H1 (cell line): Measurements from ENCODE around the gene DNER. TPM values are rescaled to one million over a fixed set of nuclear protein-coding genes. Genes with fewer than 3 reads are reported as not detected.
A peak's percentile ranks its signal among the peaks of the same experiment; 100 is the strongest.

Experiments used
- CTCF ChIA-PET: fragments of 300-600 bp; sonication (Branson Sonifier 250); formaldehyde crosslinking; loops from one replicate; lab custom pipeline; 2021; ENCODE audit not compliant: partially characterized antibody; lab: Charles Lee
- POLR2A ChIA-PET: fragments of 300-600 bp; sonication (Branson Sonifier 250); formaldehyde crosslinking; loops from one replicate; lab custom pipeline; 2021; ENCODE audit warnings: inconsistent platforms; ENCODE audit not compliant: partially characterized antibody; lab: Charles Lee
- DNase-seq, 2 experiments: peaks; one replicate each; pipeline versions ENCODE4 v3.0.0 to v3.0.0-alpha.2; 2010 to 2022; ENCODE audit warnings: low spot score in 2 of 2, low read depth in 1 of 2, mixed read lengths in 1 of 2
- FAIRE-seq: peaks from 2 replicates; lab custom pipeline; 2011; peaks lifted over from hg19 to GRCh38; lab: Jason Lieb, UNC
- H2AFZ ChIP-seq: 2 replicates; pipeline ENCODE4 v1.8.1; 2012; ENCODE audit warnings: low read length, inconsistent platforms
- H2AK5ac ChIP-seq: 2 replicates; pipeline ENCODE4 v1.6.1; 2013; ENCODE audit warnings: low read depth, low read length
- H2BK120ac ChIP-seq: replicated peaks from 2 replicates; pipeline ENCODE3; 2013; ENCODE audit warnings: low read depth, low read length, inconsistent platforms
- H2BK12ac ChIP-seq: 2 replicates; pipeline ENCODE4 v1.6.1; 2013; ENCODE audit warnings: low read depth, low read length
- H2BK15ac ChIP-seq: 2 replicates; pipeline ENCODE4 v1.6.1; 2013; ENCODE audit warnings: low read length
- H2BK20ac ChIP-seq: 2 replicates; pipeline ENCODE4 v1.6.1; 2013; ENCODE audit warnings: low read length
- H2BK5ac ChIP-seq: 2 replicates; pipeline ENCODE4 v1.6.1; 2013; ENCODE audit warnings: low read depth, low read length
- H3K14ac ChIP-seq: 2 replicates; pipeline ENCODE4 v1.6.1; 2013; ENCODE audit warnings: inconsistent platforms; ENCODE audit not compliant: insufficient read length
- H3K18ac ChIP-seq: 2 replicates; pipeline ENCODE4 v1.6.1; 2013; ENCODE audit warnings: low read length; ENCODE audit errors: extremely low read depth
- H3K23ac ChIP-seq: 2 replicates; pipeline ENCODE4 v1.6.1; 2013; ENCODE audit warnings: inconsistent platforms; ENCODE audit not compliant: insufficient read length
- H3K23me2 ChIP-seq: 2 replicates; pipeline ENCODE4 v1.6.1; 2013; ENCODE audit warnings: low read depth, low read length
- H3K27ac ChIP-seq: 2 replicates; pipeline ENCODE4 v1.6.1; 2011; ENCODE audit warnings: low read depth, low read length, inconsistent platforms
- H3K27me3 ChIP-seq, 4 experiments: replicated peaks in 1 of 4; 1 replicate in 1 of 4; 2 replicates in 3 of 4; pipeline versions ENCODE4 v1.6.1 to v1.8.1; 2011 to 2013; ENCODE audit warnings: low read length in 3 of 4, mild to moderate bottlenecking in 3 of 4, inconsistent platforms in 2 of 4, mixed read lengths in 2 of 4, moderate library complexity in 1 of 4; ENCODE audit not compliant: control insufficient read depth in 3 of 4, insufficient read depth in 3 of 4; ENCODE audit errors: extremely low read depth in 1 of 4
- H3K36me3 ChIP-seq, 4 experiments: 2 replicates each; pipeline versions ENCODE4 v1.6.1 to v1.8.1; 2011 to 2013; ENCODE audit warnings: mild to moderate bottlenecking in 4 of 4, low read length in 3 of 4, moderate library complexity in 2 of 4, control low read depth in 1 of 4, inconsistent platforms in 1 of 4; ENCODE audit not compliant: insufficient read depth in 4 of 4, control insufficient read depth in 2 of 4
- H3K4ac ChIP-seq: replicated peaks from 2 replicates; pipeline ENCODE3; 2013; ENCODE audit warnings: low read length, low read depth, mixed read lengths, inconsistent platforms; ENCODE audit not compliant: insufficient read length
- H3K4me1 ChIP-seq, 4 experiments: replicated peaks in 1 of 4; 1 replicate in 1 of 4; 2 replicates in 3 of 4; pipeline versions ENCODE4 v1.6.1 to v1.8.1; 2011 to 2013; ENCODE audit warnings: low read length in 3 of 4, inconsistent platforms in 2 of 4, mixed read lengths in 1 of 4; ENCODE audit not compliant: insufficient read depth in 4 of 4, control insufficient read depth in 3 of 4
- H3K4me2 ChIP-seq, 2 experiments: 2 replicates each; pipeline versions ENCODE4 v1.6.1 to v1.8.1; 2011 to 2013; ENCODE audit warnings: low read depth in 2 of 2, low read length in 2 of 2, control low read depth in 1 of 2, inconsistent platforms in 1 of 2, mild to moderate bottlenecking in 1 of 2; ENCODE audit not compliant: insufficient read depth in 1 of 2
- H3K4me3 ChIP-seq, 4 experiments: fragments of 200-600, 300-600 bp in 1 of 4; sonication (generic), shearing (Covaris generic), sonication (Bioruptor Twin) in 1 of 4; 2 replicates each; pipeline versions ENCODE4 v1.5.1 to v1.8.1; 2011 to 2016; ENCODE audit warnings: low read length in 4 of 4, low read depth in 3 of 4, control low read depth in 2 of 4, inconsistent platforms in 2 of 4, mild to moderate bottlenecking in 2 of 4, mixed read lengths in 1 of 4, moderate library complexity in 1 of 4; ENCODE audit not compliant: insufficient read depth in 2 of 4; ENCODE audit errors: extremely low read depth in 1 of 4
- H3K56ac ChIP-seq: replicated peaks from 2 replicates; pipeline ENCODE3; 2013; ENCODE audit warnings: low read depth, mild to moderate bottlenecking, mixed read lengths, low read length, inconsistent platforms; ENCODE audit not compliant: insufficient read length
- H3K79me1 ChIP-seq: 2 replicates; pipeline ENCODE4 v1.6.1; 2013; ENCODE audit warnings: low read depth, low read length, control low read depth
- H3K79me2 ChIP-seq, 2 experiments: 2 replicates each; pipeline versions ENCODE4 v1.6.1 to v1.8.1; 2012 to 2013; ENCODE audit warnings: low read length in 2 of 2, mild to moderate bottlenecking in 2 of 2, inconsistent platforms in 1 of 2; ENCODE audit not compliant: insufficient read depth in 2 of 2, control insufficient read depth in 1 of 2
- H3K9ac ChIP-seq, 4 experiments: replicated peaks in 1 of 4; 1 replicate in 1 of 4; 2 replicates in 3 of 4; pipeline versions ENCODE4 v1.6.1 to v1.8.1; 2011 to 2013; ENCODE audit warnings: low read depth in 3 of 4, low read length in 3 of 4, control low read depth in 2 of 4, mild to moderate bottlenecking in 2 of 4, moderate library complexity in 2 of 4, inconsistent platforms in 1 of 4; ENCODE audit errors: extremely low read depth in 1 of 4
- H3K9me3 ChIP-seq, 2 experiments: 2 replicates each; pipeline versions ENCODE4 v1.6.1 to v1.8.1; 2012 to 2013; ENCODE audit warnings: mild to moderate bottlenecking in 2 of 2, moderate library complexity in 2 of 2, control low read depth in 1 of 2, inconsistent platforms in 1 of 2, low read depth in 1 of 2, low read length in 1 of 2, mixed read lengths in 1 of 2; ENCODE audit not compliant: insufficient read depth in 2 of 2
- H4K20me1 ChIP-seq, 2 experiments: replicated peaks in 1 of 2; 2 replicates each; pipeline versions ENCODE3 to v1.8.1; 2011 to 2013; ENCODE audit warnings: inconsistent platforms in 2 of 2, low read length in 2 of 2, mild to moderate bottlenecking in 1 of 2; ENCODE audit not compliant: insufficient read depth in 2 of 2, control insufficient read depth in 1 of 2
- H4K5ac ChIP-seq: 2 replicates; pipeline ENCODE4 v1.6.1; 2013; ENCODE audit warnings: low read length, low read depth, mixed read lengths, inconsistent platforms; ENCODE audit not compliant: insufficient read length
- H4K8ac ChIP-seq: 2 replicates; pipeline ENCODE4 v1.8.0; 2013; ENCODE audit warnings: mild to moderate bottlenecking, moderate library complexity, low read length, inconsistent platforms; ENCODE audit not compliant: insufficient read depth; ENCODE audit errors: extremely low read depth
- H4K91ac ChIP-seq: replicated peaks from 2 replicates; pipeline ENCODE3; 2013; ENCODE audit warnings: low read length, mixed read lengths, inconsistent platforms; ENCODE audit not compliant: insufficient read length
- RAD21 ChIP-seq, 2 experiments: IDR thresholded peaks in 1 of 2; conservative IDR thresholded peaks in 1 of 2; 2 replicates each; pipeline ENCODE4 v1.6.1; 2011; ENCODE audit warnings: low read depth in 2 of 2, low read length in 2 of 2, improper control_type of control experiment in 1 of 2, inconsistent platforms in 1 of 2, mild to moderate bottlenecking in 1 of 2, moderate library complexity in 1 of 2
- USF2 ChIP-seq: IDR thresholded peaks from 2 replicates; pipeline ENCODE4 v1.6.1; 2011; ENCODE audit warnings: low read length, improper control_type of control experiment
- WGBS, 2 experiments: shearing (Covaris generic) in 1 of 2; methylation state at CpG; one replicate each; pipeline versions ENCODE4 v1.1.6 to v1.1.7; 2013 to 2015; ENCODE audit warnings: low lambda C conversion rate in 2 of 2, mixed read lengths in 2 of 2, inconsistent platforms in 1 of 2, low coverage in 1 of 2, missing lambda C conversion rate in 1 of 2; ENCODE audit not compliant: insufficient replicate concordance in 2 of 2, insufficient coverage in 1 of 2, insufficient read length in 1 of 2; ENCODE audit errors: extremely low coverage in 1 of 2, missing lambda C conversion rate in 1 of 2; 5-methylcytosine and 5-hydroxymethylcytosine counted together
- polyA plus RNA-seq, 7 experiments: library from polyadenylated mRNA; depleted of rRNA in 3 of 7; stranded (reverse) in 5 of 7; unstranded in 2 of 7; fragments of >200 nt in 5 of 7; fragments of 200-250 nt in 2 of 7; gene quantifications; 1 replicate in 5 of 7; 2 replicates in 1 of 7; 4 replicates in 1 of 7; pipeline versions ENCODE4 v1.2.1 to v1.2.3, GENCODE V29; 2011 to 2013; ENCODE audit warnings: missing spikeins in 2 of 7, mixed read lengths in 2 of 7
- total RNA-seq: library from RNA; stranded (reverse); fragmentation: NEBNext Ultra II Directional; extraction: Animal tissue kit (Norgen Biotek cat#: 25700); gene quantifications from 2 replicates; pipeline ENCODE4 v1.2.1, GENCODE V29; 2021

The DNER gene
- total and polyA plus RNA-seq, 2 of the 8 experiments (the other 6 are each of a cell fraction or from before 2014, with no cell fraction given): 6.8 to 16.3 TPM

GRCh38 chr2:229343661-229344060, 370.7 kb downstream of the DNER start:
- Histone ChIP-seq H3K79me1 (no peaks in the 10 kb centered on the region), H3K18ac (no peak overlapping the region), H3K9ac (no peak overlapping the region), H3K27ac (no peak overlapping the region), H3K79me2 (no peaks in the 10 kb centered on the region), H3K4me2 (no peak overlapping the region), H3K9me3 (no peaks in the 10 kb centered on the region), H3K56ac (no peak overlapping the region), H2BK120ac (no peak overlapping the region), H3K14ac (no peak overlapping the region), H2BK5ac (no peak overlapping the region), H2BK12ac (no peak overlapping the region), H3K4ac (no peak overlapping the region), H4K5ac (no peak overlapping the region), H3K4me1 (no peaks in the 10 kb centered on the region), H3K4me3 (no peak overlapping the region), H2BK20ac (no peak overlapping the region), H2BK15ac (no peak overlapping the region), H3K23ac (no peak overlapping the region), H4K8ac (no peak overlapping the region), H4K20me1 (no peaks in the 10 kb centered on the region), H3K23me2 (no peaks in the 10 kb centered on the region), H3K36me3 (no peaks in the 10 kb centered on the region), H4K91ac (no peak overlapping the region), H2AFZ (no peak overlapping the region), H3K27me3 (no peaks in the 10 kb centered on the region), H2AK5ac (no peak overlapping the region)
- 94% methylated on average over 3 of the region's 3 CpGs; no CpG with 5 or more reads in 1 of the 2 experiments for WGBS, 2 experiments
- FAIRE-seq (no peak), DNase-seq (no peak)
- TF ChIP-seq USF2 (no peak), RAD21 (IDR thresholded peaks at IDR 0.05 in 1 of 2, conservative IDR thresholded peaks at IDR 0.05 in 1 of 2; ENCODE audit: low read depth in 2 of 2, low read length in 2 of 2) (0 out of 4 replicates have a peak, but pooled peaks of 1 of the 2 experiments have one; percentile 4)
- ChIA-PET POLR2A (no interaction called here), CTCF (interaction anchor here (0.7 to 5.2 kb wide), 22 partner anchors 12 to 369 kb away, joined by 3 to 56 read pairs (median 5); no protein-coding TSS in a partner anchor)
